Stimulated activated CD8-positive, alpha-beta memory T cell treated with anti-CD3 and anti-CD28 coated beads, Interleukin-12 subunit alpha, Interleukin-12 subunit beta, amount 100 ng/mL, for 1 hour (primary cell): Measurements from ENCODE around the gene BEND3.

ENCODE experiments used
- DNase-seq: peaks from one replicate; pipeline ENCODE4 v3.0.0-alpha.2; 2020; ENCODE audit warnings: low read depth

BEND3 gene

GRCh38 chr6:107083047-107083768 is 32.1 kb downstream of the BEND3 start:
- no peak for DNase-seq

GRCh38 chr6:107082045-107082444 is 33.3 kb downstream of the BEND3 start:
- no peak for DNase-seq

GRCh38 chr6:107080036-107080435 is 35.3 kb downstream of the BEND3 start:
- no peak for DNase-seq

DNA sequence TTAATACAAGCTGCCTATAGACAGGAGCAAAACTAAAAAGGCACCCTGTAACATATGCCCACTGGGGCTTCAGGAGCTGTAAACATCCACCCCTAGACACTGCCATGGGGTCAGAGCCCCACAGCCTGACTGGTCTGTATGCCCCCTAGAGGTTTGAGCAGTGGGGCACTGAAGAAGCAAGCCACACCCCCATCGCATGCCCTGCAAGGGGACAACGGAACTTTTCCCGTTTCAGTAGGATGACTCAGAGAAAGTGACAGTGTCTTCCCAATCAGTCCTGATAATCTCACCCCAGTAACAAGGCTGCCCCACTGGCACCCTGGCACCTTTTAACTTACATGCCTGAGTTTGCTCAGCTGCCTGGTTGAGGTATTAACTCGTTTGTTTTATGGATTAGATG is 35.9 kb downstream of the BEND3 start:
- DNase-seq: no peak

GRCh38 chr6:107077710-107078109 is 37.6 kb downstream of the BEND3 start:
- no peak for DNase-seq

- DNase-seq: no peak
These were observed 39.3 kb downstream of the BEND3 start for GRCh38 chr6:107075951-107076381.

DNA sequence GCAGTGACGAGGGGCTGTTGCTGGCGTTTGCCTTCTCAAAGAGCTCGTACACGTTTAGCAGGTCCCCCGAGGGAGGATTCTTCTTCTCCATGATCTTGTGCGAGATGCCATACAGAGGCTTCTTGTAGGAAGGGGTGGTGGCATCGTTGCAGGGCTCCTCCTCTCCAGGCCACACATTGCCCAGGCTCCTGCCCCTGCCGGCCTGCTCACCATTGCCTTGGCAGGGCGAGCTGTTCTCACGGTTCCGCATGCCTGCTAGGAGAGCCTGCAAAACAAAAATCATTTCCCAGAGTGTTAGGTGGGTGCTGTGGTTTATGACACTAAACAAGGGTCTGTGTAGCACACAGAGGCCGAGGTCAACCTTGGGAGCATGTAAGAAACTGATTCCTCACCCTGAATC is 44.6 kb downstream of the BEND3 start:
- no peak for DNase-seq

GRCh38 chr6:107069631-107070548 is 45.4 kb downstream of the BEND3 start:
- DNase-seq: no peak

GRCh38 chr6:107068691-107069630 is 46.4 kb downstream of the BEND3 start:
- DNase-seq: no peak

DNA sequence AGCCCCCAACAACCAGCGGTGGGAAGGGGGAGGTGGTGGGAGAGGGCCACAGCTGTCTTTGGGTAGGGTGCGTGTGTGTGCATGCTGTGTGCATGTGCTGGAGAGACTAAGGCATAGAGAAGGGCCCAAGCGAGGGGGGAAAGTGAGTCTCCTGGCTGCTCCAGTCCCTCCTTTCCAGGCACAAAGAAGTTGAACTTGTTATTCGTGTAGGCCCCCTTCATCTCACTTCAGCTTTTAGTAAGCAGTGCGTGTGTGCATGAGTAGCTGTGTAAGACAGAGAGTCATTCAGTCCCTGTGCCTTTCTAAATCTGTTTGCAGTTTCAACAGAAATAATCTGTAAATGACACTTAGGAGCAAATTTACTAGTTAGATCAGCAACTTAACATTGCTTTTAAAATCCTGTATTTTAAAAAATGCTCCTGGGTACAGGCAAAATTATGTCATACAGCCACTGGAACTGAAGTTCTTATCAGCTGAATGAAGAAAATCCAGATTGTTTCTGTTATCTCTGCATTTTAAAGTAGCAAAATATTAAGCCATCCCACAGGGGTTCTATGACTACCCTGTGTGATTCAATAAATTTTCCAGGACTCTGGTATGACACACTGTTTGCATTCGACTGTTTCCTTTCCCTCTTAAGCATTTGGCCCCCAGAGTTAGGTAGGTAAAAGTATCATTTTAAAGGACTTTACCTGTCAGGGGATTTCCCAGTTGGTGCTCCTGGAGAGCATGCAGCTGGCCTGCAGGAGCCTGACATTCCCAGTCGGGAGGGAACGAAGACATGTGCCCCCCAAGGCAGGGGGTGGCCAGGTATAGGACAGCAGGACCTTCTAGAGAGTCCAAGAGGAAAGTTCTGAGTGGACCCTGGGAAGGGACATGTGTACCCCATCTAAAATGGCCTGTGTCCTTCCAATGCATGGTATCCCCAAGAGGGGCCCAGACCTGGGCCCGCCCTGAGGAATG is 48.3 kb downstream of the BEND3 start:
- DNase-seq: no peak

DNA sequence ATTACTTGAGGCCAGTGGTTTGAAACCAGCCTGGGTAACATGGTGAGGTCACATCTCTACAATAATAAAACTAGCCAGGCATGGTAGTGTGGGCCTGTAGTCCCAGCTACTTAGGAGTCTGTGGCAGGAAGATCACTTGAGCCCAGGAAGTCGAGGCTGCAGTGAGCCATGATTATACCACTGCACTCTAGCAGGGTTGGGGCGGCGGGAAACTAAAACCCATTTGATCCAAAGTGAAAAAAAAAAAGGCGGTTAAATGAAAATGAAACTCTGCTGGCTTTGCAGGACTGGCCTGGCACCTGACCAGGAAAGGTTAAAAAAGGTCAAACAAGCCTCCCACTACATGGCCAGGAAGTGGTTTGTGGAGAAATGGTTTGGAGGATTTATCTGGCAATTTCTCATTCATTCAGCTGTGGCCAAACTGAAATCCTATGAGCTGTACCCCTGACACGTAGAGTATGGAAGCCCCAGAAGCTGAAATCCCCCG is 50.7 kb downstream of the BEND3 start:
- DNase-seq: no peak

DNA sequence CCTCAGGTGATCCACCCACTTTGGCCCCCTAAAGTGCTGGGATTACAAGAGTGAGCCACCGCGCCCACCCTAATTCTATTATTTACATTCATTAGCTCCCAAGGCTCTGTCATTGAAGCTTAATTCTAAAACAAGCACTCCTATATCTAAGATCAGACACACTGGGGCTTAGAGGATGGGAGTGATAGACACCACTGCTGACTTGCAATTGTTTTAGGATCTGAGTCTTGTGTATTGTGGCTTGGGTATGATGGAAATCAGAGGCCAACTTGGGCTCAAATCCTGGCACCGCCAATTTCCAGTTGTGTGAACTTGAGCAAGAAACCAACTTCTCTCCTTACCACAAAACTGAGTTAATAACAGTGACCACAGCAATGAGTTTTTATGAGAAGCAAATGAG is 52.6 kb downstream of the BEND3 start:
- no peak for DNase-seq

GRCh38 chr6:107061125-107062020 is 53.9 kb downstream of the BEND3 start:
- DNase-seq: no peak

DNA sequence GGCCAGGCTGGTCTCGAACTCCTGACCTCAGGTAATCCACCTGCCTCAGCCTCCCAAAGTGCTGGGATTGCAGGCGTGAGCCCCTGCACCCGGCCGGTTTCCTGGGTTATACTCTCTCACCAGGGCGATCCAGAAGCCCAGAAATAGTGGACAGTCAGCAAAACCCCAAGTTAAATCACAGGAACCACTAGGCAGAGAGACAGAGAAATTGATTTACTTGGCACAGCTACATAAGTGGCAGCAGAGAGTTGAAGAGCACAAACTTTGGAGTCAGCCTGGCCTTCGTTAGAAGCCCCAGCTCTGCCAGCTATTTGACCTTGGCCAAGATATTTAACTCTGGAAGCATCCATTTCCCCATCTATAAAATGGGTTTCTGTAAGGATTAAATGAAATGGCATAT is 54.6 kb downstream of the BEND3 start:
- no peak for DNase-seq

- DNase-seq: no peak
These were observed 55.7 kb downstream of the BEND3 start for GRCh38 chr6:107059606-107060005.

DNA sequence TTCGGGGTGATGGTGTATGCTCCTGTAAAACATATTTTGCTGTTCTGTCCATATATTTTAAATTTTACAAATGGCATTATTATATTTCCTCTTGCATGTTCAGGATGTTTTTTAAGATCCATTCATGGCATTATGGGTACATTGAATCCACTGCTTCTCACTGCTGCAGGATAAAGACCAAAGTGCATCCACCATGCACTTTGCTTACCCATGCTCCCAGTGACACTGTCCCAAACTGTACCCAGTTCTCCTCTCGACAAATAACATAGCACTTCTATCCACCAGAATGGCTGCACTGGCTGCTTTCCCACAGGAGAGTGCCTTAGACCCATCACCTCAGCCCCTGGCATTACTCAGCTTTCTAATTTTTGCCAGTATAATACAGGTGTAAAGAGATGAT is 57.6 kb downstream of the BEND3 start:
- no peak for DNase-seq

- DNase-seq: no peak
These were observed 58.5 kb downstream of the BEND3 start for GRCh38 chr6:107056796-107057195.

DNA sequence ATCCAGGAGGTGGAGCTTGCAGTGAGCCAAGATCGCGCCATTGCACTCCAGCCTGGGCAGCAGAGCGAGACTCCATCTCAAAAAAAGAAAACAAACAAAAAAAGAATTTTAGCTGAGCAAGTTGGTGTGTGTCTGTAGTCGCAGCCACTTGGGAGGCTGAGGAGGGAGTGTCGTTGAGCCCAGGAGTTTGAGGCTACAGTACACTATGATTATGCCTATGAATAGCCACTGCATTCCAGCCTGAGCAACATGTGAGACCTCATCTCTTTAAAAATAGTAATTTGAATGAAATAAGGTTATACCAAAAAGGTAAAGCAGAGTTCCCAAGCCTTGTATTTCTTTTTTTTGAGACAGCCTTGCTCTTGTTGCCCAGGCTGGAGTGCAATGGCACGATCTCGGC is 67.5 kb downstream of the BEND3 start:
- DNase-seq: no peak

DNA sequence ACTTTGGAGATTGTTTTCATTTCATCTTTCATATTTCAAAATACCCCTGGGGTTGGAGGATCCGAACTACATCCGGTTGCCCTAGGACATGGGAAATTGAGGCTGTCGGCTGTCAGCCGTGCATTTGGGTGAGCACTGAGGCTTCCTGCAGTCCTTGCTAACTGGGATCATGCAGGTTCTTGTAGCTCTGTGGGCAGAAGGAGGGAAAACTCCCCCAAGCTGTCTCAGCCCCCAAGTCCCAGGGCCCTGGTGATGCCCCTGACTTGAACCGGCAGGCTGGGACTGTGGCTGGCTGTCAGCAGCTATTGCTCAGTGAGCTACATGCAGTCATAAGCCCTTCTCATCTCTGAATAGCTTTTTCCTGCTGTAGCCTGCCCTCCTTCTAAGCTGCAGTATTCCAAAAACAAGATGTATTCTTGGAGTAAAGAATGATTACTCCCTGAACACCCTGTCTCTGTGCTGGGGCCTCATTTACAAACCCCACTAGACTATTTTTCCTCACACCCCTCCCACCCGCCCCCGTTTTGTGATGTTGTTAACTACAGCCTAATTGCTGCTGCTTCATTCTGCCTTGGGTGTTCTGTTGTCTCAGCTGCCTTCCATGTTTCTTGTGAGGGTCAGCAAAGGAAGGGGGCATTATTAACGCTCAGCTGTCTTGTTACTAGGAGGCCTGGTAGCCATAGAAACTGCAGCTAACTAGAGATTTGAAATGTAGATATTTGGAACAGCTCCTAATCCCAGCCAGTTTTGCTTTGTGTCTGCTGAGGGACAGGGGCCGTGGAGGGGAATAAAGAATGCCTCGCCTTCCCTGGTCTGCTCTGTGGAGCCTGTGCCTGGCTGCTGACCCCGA is 69.3 kb downstream of the BEND3 start:
- DNase-seq: no peak
